SJSA1 (cell line): ENCODE results near the gene TAB2. TPM values are rescaled to one million over a fixed set of nuclear protein-coding genes. Genes with fewer than 3 reads are reported as not detected.
A peak's percentile ranks its signal among the peaks of the same experiment; 100 is the strongest.

Source experiments
- DNase-seq, 2 experiments: peaks; one replicate each; pipeline ENCODE4 v3.0.0-alpha.2; 2015 to 2020; ENCODE audit warnings: low spot score in 2 of 2, low read depth in 1 of 2
- H3K27ac ChIP-seq: fragments of 250-450 bp; sonication (Bioruptor Pico); 2 replicates; pipeline ENCODE4 v1.5.1; 2020; ENCODE audit warnings: mild to moderate bottlenecking, moderate library complexity
- H3K27me3 ChIP-seq: fragments of 250-450 bp; sonication (Bioruptor Pico); replicated peaks from 2 replicates; pipeline ENCODE4 v1.5.1; 2020; ENCODE audit warnings: mild to moderate bottlenecking, moderate library complexity
- H3K36me3 ChIP-seq: fragments of 250-450 bp; sonication (Bioruptor Pico); 2 replicates; pipeline ENCODE4 v1.5.1; 2020; ENCODE audit warnings: mild to moderate bottlenecking
- H3K4me1 ChIP-seq: fragments of 250-450 bp; sonication (Bioruptor Pico); replicated peaks from 2 replicates; pipeline ENCODE4 v1.6.1; 2021; ENCODE audit warnings: mild to moderate bottlenecking
- H3K4me3 ChIP-seq: fragments of 250-450 bp; sonication (Bioruptor Pico); 2 replicates; pipeline ENCODE4 v1.5.1; 2020; ENCODE audit warnings: mild to moderate bottlenecking
- H3K9me3 ChIP-seq: fragments of 250-450 bp; sonication (Bioruptor Pico); replicated peaks from 2 replicates; pipeline ENCODE4 v1.5.1; 2020; ENCODE audit warnings: mild to moderate bottlenecking
- total RNA-seq: library from RNA; depleted of rRNA; stranded (reverse); fragments of >200 nt; shearing (Covaris generic); gene quantifications from 2 replicates; pipeline ENCODE4 v1.2.3, GENCODE V29; 2014; rRNA removed

Gene TAB2
- total RNA-seq = 36.0 and 48.5 TPM in 2 replicates

GRCh38 chr6:149317644-149318571 is at the start of gene TAB2:
Gene TAB2, plus strand, starts transcription at chr6:149317712. Its CDS starts 52,286 bp downstream, at chr6:149369998.
- no peaks in the 10 kb centered on the region for H3K9me3 ChIP-seq
- peaks cover 10% of the 10 kb centered on the region for H3K36me3 ChIP-seq
- H3K27me3 ChIP-seq = no peaks in the 10 kb centered on the region; the same call in 1 of the 2 replicates
- H3K27ac ChIP-seq = peak within 1 kb of the TSS; percentile 91
- peak within 1 kb of the TSS; percentile 97 for H3K4me3 ChIP-seq
- peak; percentile 54 to 57 for DNase-seq
- H3K4me1 ChIP-seq = peaks cover 32% of the 10 kb centered on the region

GRCh38 chr6:149268146-149268545 is 49.4 kb upstream of the TAB2 start:
- no peak overlapping the region for H3K27ac ChIP-seq
- no peak overlapping the region for H3K4me3 ChIP-seq
- no peaks in the 10 kb centered on the region for H3K4me1 ChIP-seq
- H3K9me3 ChIP-seq = no peaks in the 10 kb centered on the region; the same call in 1 of the 2 replicates
- no peaks in the 10 kb centered on the region for H3K36me3 ChIP-seq
- DNase-seq = no peak
- no peaks in the 10 kb centered on the region for H3K27me3 ChIP-seq

GRCh38 chr6:149268768-149269167 is 48.7 kb upstream of the TAB2 start:
- DNase-seq = no peak
- no peaks in the 10 kb centered on the region for H3K36me3 ChIP-seq
- H3K9me3 ChIP-seq = no peaks in the 10 kb centered on the region; the same call in 1 of the 2 replicates
- H3K27ac ChIP-seq = no peak overlapping the region
- H3K27me3 ChIP-seq = no peaks in the 10 kb centered on the region
- H3K4me3 ChIP-seq = no peak overlapping the region
- H3K4me1 ChIP-seq = no peaks in the 10 kb centered on the region

- Histone ChIP-seq H3K4me1 (no peaks in the 10 kb centered on the region; the same call in 1 of the 2 replicates), H3K4me3 (no peak overlapping the region), H3K36me3 (no peaks in the 10 kb centered on the region), H3K27ac (no peak overlapping the region), H3K9me3 (no peaks in the 10 kb centered on the region; the same call in 1 of the 2 replicates), H3K27me3 (no peaks in the 10 kb centered on the region)
- no peak for DNase-seq
These were observed 46.9 kb upstream of the TAB2 start for GRCh38 chr6:149270616-149271015.

DNA sequence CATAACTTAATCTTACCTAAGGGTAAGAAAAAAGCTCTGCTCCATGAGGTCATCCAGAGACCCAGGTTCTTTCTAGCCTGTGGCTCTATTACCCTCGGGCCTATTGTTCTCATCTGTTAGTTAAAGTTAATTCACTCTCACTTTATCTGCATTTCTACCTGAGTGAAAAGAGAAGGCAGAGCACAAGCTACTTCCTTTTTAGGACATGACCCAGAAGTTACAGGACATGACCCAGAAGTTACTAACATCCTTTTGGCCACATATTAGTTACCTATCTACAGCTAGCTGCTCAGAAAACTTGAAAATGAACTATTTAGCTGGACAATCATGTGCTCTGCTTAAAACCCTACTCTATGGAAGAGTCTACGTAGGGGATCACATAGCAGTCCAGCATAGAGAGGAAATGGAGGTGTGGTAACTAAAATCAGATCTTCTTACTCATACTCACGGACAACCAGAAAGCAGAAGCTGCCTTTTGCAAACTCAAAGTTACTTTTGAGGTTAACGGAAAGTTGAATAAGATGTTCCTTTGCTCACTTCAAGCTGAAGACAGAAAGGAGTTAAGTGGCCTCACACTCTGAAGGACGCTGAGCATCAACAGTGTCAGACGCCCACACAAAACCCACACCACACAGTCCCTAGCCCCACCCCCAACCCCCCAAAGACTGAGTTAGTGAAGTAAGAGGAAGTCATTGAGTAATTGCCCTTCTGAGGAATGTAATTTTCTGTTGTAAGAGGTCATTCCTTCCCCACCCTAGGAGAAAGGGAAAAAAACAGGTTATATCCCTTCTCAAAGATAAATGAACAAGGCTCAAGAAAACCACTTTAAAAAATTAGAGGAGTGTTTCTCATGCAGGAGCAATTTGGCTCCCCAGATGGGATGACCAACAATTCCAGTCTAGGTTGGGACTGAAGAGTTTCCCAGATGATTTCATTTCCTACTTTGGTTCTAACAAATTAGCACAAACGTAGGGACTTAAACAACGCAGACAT is 45.9 kb upstream of the TAB2 start:
- H3K4me1 ChIP-seq = no peaks in the 10 kb centered on the region; the same call in 1 of the 2 replicates
- no peaks in the 10 kb centered on the region; the same call in 1 of the 2 replicates for H3K9me3 ChIP-seq
- no peak overlapping the region for H3K4me3 ChIP-seq
- H3K36me3 ChIP-seq = no peaks in the 10 kb centered on the region
- DNase-seq = no peak
- H3K27me3 ChIP-seq = no peaks in the 10 kb centered on the region
- no peak overlapping the region for H3K27ac ChIP-seq

DNA sequence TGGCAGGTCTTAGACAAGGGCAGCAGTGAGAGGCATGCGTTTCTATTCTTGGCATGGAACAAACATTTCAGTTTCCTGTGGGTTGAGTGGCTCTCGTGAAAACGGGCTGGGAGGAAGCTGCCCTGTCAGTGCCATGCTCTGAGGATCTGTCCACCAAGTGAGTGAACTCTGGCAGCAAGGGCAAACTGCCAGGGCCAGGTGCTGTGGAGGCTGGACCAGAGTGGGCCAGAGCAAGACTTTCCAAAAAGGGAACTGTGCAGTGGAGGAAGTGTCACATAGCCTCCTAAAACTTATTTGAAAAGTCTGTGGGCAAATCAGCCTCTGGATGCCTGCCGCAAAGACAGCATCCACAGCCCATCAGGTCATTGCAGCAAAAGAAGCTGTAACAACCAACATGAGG is 44.2 kb upstream of the TAB2 start:
- Histone ChIP-seq H3K36me3 (no peaks in the 10 kb centered on the region), H3K4me1 (no peaks in the 10 kb centered on the region; the same call in 1 of the 2 replicates), H3K27ac (no peak overlapping the region), H3K4me3 (no peak overlapping the region), H3K27me3 (no peaks in the 10 kb centered on the region), H3K9me3 (no peaks in the 10 kb centered on the region; the same call in 1 of the 2 replicates)
- no peak for DNase-seq

GRCh38 chr6:149275621-149276020 is 41.9 kb upstream of the TAB2 start:
- H3K27me3 ChIP-seq = no peaks in the 10 kb centered on the region
- no peaks in the 10 kb centered on the region for H3K36me3 ChIP-seq
- no peaks in the 10 kb centered on the region; the same call in 1 of the 2 replicates for H3K4me1 ChIP-seq
- no peaks in the 10 kb centered on the region for H3K9me3 ChIP-seq
- H3K4me3 ChIP-seq = no peak overlapping the region
- no peak for DNase-seq
- H3K27ac ChIP-seq = no peak overlapping the region

DNA sequence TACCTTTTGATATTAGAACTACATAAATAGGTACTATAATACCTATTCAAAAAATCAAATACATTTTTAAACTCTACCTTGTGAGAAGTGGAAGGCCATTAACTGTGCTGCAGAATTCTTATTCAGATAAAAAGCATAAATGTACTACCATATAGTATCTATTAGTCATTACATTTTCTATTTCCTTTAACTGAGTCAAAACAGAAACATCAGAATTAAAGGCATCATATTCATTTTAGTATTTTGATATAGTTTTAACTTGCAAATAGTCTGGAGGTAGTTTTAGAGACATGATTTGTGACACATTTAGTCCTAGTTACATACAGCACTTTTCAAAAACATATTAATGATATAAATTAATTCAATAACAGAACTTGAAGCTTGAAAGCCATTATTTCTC is 39.9 kb upstream of the TAB2 start:
- no peak overlapping the region for H3K4me3 ChIP-seq
- H3K27me3 ChIP-seq = no peaks in the 10 kb centered on the region
- H3K9me3 ChIP-seq = no peaks in the 10 kb centered on the region
- no peaks in the 10 kb centered on the region for H3K36me3 ChIP-seq
- no peak for DNase-seq
- no peaks in the 10 kb centered on the region; the same call in 1 of the 2 replicates for H3K4me1 ChIP-seq
- no peak overlapping the region for H3K27ac ChIP-seq

DNA sequence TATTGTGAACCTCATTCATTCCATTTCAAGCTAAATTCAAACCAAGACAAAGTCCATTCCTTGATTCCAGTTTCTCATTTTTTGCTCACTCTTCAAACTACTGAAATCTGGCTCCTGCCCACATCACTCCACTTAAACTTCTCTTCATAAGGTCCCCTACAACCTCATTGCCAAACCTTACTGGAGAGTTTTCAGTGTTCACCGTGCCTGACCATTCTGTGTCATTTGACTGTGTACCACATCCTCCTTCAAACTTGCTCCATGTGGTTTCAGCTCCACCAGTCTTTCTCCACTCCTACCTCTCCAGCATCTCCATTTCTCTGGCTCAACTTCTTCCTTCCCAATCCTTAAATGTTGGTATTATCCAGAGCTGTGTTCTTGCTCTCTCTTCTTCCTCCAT is 38.5 kb upstream of the TAB2 start:
- Histone ChIP-seq H3K27ac (no peak overlapping the region), H3K9me3 (no peaks in the 10 kb centered on the region), H3K4me1 (no peaks in the 10 kb centered on the region; the same call in 1 of the 2 replicates), H3K27me3 (no peaks in the 10 kb centered on the region), H3K36me3 (no peaks in the 10 kb centered on the region), H3K4me3 (no peak overlapping the region)
- no peak for DNase-seq

GRCh38 chr6:149284904-149285303 is 32.6 kb upstream of the TAB2 start:
- H3K36me3 ChIP-seq = no peaks in the 10 kb centered on the region
- H3K4me1 ChIP-seq = no peaks in the 10 kb centered on the region
- no peak overlapping the region for H3K4me3 ChIP-seq
- H3K9me3 ChIP-seq = no peaks in the 10 kb centered on the region
- no peak for DNase-seq
- H3K27me3 ChIP-seq = no peaks in the 10 kb centered on the region
- no peak overlapping the region for H3K27ac ChIP-seq

DNA sequence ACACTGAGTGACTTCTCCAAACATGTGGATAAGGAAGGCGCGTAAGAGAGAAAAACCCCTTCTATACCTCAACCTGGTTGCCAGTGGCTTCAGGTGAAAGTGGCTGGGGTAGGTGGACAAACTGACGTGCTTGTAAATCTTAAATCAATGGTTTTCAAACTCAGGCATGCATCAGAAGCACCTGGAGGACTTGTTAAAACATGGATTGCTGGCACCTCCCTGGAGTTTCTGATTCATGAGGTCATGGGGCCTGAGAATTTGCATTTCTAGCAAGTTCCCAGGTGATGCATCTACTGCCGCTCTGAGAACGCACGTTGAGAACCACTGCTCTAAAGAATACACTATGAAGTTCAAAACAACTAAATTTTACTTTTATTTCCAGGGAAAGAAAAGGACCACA is 31.9 kb upstream of the TAB2 start:
- H3K27ac ChIP-seq = no peak overlapping the region
- H3K4me3 ChIP-seq = no peak overlapping the region
- H3K36me3 ChIP-seq = no peaks in the 10 kb centered on the region
- no peaks in the 10 kb centered on the region for H3K4me1 ChIP-seq
- DNase-seq = no peak
- no peaks in the 10 kb centered on the region for H3K27me3 ChIP-seq
- no peaks in the 10 kb centered on the region for H3K9me3 ChIP-seq

- H3K4me3 ChIP-seq = no peak overlapping the region
- DNase-seq = no peak
- H3K36me3 ChIP-seq = no peaks in the 10 kb centered on the region
- H3K27me3 ChIP-seq = no peaks in the 10 kb centered on the region
- H3K9me3 ChIP-seq = no peaks in the 10 kb centered on the region
- H3K4me1 ChIP-seq = peaks cover 1% of the 10 kb centered on the region; the same call in 1 of the 2 replicates
- no peak overlapping the region for H3K27ac ChIP-seq
These were observed 30.6 kb upstream of the TAB2 start for GRCh38 chr6:149286905-149287304.

- no peaks in the 10 kb centered on the region for H3K9me3 ChIP-seq
- no peaks in the 10 kb centered on the region for H3K36me3 ChIP-seq
- H3K4me1 ChIP-seq = peaks cover 16% of the 10 kb centered on the region
- H3K4me3 ChIP-seq = no peak overlapping the region
- H3K27ac ChIP-seq = no peak overlapping the region
- no peak for DNase-seq
- no peaks in the 10 kb centered on the region for H3K27me3 ChIP-seq
These were observed 28.2 kb upstream of the TAB2 start for GRCh38 chr6:149289192-149289781.
